Measurements from ENCODE around the gene C19orf38.

DNA sequence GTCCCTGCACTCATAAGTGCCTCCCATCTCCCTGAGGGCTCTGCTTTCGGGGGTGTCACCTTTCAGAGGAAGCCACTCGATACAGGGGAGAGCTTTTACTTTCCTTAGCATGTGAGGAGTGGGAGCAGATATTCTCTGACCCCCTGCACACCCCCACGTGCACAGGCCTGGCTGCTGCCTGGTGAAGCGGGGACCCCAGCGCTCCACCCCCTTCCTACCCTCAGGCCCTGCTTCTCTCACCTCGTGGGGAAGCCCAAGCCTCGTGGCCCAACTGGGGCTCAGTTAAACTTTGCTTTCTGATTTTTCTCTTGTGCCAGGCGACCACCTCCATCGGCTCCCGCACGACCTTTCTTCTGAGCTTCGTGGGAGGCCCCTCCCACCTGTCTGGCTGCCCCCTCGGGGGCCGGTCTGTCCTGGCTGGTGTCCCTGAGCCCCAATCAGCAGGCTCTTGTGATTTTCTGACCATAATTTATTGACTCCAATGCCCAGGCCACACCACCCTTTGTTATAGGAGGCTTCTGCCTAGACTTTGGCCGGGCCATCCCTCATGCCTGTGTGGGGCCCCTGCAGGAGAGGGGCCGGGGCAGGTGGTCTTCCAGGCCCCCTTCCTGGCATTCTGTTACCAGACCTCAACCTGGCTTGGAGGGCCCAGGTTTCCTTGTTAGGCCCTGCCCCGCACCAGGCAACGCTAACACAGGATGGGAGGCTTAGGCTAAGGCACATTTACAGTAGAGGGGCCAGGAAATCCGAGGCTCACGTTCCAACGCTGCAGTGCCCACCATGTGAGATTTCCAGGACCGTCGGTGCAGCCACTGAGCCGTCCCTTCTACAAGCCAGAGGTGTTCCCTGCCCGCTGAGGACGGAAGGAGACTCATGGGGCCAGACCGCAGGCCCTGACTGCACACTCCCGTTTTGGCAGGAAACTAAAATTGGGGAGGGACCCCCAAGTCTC is 16.0 kb upstream of the C19orf38 start:
- TF ChIP-seq SMC3 (IDR thresholded peaks at IDR 0.05; ENCODE audit: low read depth, low read length) (no peak), POLR2A (IDR thresholded peaks at IDR 0.05; ENCODE audit: low read depth, low read length) (no peak), CEBPB (IDR thresholded peaks at IDR 0.05; ENCODE audit: low read depth, low read length) (no peak), CHD1 (IDR thresholded peaks at IDR 0.05; ENCODE audit: low read depth, low read length) (no peak), RAD21 (IDR thresholded peaks at IDR 0.05; ENCODE audit: low read length) (no peak), RFX5 (IDR thresholded peaks at IDR 0.05; ENCODE audit: low read depth, low read length) (no peak), NFE2L2 (IDR thresholded peaks at IDR 0.05; ENCODE audit: low read depth, low read length) (no peak), MAFK (IDR thresholded peaks at IDR 0.05; ENCODE audit: low read depth, low read length) (no peak), BHLHE40 (IDR thresholded peaks at IDR 0.05; ENCODE audit: low read depth, low read length) (no peak), RCOR1 (IDR thresholded peaks at IDR 0.05; ENCODE audit: insufficient replicate concordance, low read length) (no peak)
- TF ChIP-seq, protein P1, sequence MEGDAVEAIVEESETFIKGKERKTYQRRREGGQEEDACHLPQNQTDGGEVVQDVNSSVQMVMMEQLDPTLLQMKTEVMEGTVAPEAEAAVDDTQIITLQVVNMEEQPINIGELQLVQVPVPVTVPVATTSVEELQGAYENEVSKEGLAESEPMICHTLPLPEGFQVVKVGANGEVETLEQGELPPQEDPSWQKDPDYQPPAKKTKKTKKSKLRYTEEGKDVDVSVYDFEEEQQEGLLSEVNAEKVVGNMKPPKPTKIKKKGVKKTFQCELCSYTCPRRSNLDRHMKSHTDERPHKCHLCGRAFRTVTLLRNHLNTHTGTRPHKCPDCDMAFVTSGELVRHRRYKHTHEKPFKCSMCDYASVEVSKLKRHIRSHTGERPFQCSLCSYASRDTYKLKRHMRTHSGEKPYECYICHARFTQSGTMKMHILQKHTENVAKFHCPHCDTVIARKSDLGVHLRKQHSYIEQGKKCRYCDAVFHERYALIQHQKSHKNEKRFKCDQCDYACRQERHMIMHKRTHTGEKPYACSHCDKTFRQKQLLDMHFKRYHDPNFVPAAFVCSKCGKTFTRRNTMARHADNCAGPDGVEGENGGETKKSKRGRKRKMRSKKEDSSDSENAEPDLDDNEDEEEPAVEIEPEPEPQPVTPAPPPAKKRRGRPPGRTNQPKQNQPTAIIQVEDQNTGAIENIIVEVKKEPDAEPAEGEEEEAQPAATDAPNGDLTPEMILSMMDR (conservative IDR thresholded peaks at IDR 0.05; ENCODE audit: low read depth, low read length) = no peak
- TF ChIP-seq, protein P2, sequence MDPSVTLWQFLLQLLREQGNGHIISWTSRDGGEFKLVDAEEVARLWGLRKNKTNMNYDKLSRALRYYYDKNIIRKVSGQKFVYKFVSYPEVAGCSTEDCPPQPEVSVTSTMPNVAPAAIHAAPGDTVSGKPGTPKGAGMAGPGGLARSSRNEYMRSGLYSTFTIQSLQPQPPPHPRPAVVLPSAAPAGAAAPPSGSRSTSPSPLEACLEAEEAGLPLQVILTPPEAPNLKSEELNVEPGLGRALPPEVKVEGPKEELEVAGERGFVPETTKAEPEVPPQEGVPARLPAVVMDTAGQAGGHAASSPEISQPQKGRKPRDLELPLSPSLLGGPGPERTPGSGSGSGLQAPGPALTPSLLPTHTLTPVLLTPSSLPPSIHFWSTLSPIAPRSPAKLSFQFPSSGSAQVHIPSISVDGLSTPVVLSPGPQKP (IDR thresholded peaks at IDR 0.05; ENCODE audit: borderline replicate concordance, low read depth, low read length) = no peak
- TF ChIP-seq, protein P3, sequence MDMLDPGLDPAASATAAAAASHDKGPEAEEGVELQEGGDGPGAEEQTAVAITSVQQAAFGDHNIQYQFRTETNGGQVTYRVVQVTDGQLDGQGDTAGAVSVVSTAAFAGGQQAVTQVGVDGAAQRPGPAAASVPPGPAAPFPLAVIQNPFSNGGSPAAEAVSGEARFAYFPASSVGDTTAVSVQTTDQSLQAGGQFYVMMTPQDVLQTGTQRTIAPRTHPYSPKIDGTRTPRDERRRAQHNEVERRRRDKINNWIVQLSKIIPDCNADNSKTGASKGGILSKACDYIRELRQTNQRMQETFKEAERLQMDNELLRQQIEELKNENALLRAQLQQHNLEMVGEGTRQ (IDR thresholded peaks at IDR 0.05; ENCODE audit: low read depth, low read length) = no peak

Measured in IMR-90 (cell line).